MM.1S (cell line): ENCODE results near the gene CYB561A3.

Source experiments
- EZH2 ChIP-seq: fragments of 300-600 bp; sonication (generic); optimal IDR thresholded peaks from 2 replicates; pipeline ENCODE3; 2017; ENCODE audit warnings: low read depth, mild to moderate bottlenecking, antibody characterized with exemption, low read length, mixed read lengths
- TF ChIP-seq, protein P1 (sequence below): fragments of 300-600 bp; sonication (generic); IDR thresholded peaks from 2 replicates; pipeline ENCODE4 v1.5.1; 2016; ENCODE audit warnings: antibody characterized with exemption, low read length, mixed read lengths

DNA sequence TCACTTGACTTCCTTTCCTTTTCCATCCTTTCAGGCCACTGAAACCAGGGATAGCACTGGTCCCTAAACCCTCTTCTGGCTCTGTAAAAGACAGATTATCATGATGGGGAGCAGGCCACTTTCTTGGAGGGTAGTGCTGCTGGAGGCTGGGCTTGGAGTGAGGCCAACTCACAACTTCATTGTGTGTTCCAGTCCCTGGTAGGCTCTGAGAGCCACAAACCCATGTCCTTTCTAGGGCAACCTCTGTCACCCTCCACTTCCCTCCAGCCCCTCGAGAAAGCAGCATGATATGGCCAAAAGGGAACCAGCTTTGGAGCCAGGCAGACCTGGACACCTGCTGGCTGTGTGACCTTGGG is 26.3 kb downstream of the CYB561A3 start:
- TF ChIP-seq, protein P1, sequence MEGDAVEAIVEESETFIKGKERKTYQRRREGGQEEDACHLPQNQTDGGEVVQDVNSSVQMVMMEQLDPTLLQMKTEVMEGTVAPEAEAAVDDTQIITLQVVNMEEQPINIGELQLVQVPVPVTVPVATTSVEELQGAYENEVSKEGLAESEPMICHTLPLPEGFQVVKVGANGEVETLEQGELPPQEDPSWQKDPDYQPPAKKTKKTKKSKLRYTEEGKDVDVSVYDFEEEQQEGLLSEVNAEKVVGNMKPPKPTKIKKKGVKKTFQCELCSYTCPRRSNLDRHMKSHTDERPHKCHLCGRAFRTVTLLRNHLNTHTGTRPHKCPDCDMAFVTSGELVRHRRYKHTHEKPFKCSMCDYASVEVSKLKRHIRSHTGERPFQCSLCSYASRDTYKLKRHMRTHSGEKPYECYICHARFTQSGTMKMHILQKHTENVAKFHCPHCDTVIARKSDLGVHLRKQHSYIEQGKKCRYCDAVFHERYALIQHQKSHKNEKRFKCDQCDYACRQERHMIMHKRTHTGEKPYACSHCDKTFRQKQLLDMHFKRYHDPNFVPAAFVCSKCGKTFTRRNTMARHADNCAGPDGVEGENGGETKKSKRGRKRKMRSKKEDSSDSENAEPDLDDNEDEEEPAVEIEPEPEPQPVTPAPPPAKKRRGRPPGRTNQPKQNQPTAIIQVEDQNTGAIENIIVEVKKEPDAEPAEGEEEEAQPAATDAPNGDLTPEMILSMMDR: no peak
- no peak for TF ChIP-seq EZH2
